Stimulated activated CD4-positive, alpha-beta T cell treated with anti-CD3 and anti-CD28 coated beads, Interleukin-12 subunit alpha, Interleukin-12 subunit beta, amount 100 ng/mL, for 48 hours (primary cell): ENCODE data around the gene IRF3.

Experiments used
- DNase-seq, 3 donors: peaks; one replicate each; pipeline ENCODE4 v3.0.0-alpha.2; 2020; ENCODE audit warnings: low read depth in 2 of 3, low spot score in 1 of 3

Gene IRF3

DNA sequence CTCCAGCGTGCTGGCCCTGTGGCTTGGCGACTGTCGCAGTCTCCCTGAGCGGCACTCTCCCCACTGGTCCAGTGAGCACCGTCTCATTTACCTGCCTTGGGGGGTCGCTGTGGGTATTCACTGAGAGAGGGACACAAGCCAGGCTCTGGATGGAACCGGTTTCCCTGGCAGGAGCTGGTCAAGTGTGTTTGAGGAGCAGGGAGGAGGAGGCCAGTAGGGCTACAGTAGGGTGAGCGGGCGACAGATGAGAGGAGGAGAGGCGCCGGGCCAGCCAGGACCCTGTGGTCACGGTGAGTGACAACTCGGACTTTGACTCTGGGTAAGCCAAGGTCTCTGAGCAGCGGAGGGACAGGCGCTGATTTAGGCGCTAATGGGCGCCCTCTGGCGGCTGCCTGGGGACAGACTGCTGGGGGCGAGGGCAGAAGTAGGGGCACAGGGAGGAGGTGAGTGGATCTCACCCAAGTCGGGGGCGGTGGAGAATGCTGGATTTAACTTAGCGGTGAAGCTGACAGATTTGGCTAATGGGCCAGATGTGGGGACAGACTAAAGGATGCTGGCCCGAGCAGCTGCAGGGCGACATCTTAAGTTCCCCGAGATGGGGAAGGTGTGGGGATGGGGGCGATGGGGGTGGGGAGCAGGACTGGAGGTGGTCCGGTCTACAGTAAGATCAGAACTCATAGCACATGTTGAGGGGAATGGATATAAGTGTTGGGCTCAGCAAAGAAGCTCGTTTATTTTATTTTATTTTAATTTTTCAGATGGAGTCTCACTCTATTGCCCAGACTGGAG lies 6.7 kb upstream of the IRF3 start:
- peak in 2 of 3 donors; percentile 68 to 77 for DNase-seq

DNA sequence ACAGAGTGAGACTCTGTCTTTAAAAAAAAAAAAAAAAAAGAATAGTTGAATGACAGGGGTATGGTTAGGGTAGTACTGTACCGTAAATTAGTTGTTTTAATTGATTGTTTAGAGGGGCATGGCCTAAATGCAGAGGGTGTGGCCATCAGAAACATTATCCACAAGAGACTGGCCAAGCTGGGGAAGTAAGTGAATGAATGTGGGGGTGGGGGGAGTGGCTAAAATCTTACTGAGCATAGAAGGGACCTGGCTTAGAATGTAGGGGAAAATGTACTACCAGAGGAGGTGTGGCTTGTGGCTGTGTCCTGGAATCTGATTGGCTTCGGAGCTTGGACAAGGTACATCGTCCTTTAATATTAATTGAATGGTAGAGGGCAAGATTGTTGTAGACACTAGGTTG lies 3.9 kb upstream of the IRF3 start:
- no peak for DNase-seq

DNA sequence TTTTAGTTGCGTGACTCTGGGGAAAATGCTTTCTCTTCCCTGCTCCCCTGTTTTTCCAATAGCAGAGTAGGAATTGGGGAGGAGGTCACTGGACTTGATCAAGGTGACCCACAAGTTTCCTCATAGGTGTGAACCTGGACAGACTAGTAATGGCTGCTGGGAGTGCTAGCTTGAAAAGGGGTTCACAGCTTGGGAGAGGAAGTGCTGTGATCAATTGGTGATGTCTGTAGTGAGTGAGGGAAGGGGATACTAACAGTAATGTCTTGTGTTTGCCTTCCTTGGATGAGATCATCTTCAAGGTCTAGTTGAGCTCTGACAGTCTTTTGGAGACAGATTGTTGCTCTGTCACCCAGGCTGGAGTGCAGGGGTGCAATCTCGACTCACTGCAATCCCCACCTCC lies 1.8 kb upstream of the IRF3 start:
- no peak for DNase-seq

DNA sequence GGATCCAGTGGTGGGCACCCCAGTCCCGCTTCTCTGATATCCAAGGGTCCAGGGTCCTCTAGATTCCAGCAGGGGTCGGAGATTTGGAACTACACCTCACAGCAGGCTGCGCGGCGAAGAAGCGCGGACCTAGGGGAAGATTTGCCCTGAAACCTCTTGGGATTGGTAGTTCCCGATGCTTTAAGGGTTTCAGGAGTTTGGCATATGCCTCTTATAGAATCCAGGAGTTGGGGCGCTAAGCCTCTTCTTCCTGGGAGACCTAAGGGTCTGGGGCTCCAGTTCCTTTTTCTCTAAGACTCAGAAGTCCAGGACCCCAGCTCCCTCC lies 425 bp upstream of the IRF3 start:
- DNase-seq = no peak

DNA sequence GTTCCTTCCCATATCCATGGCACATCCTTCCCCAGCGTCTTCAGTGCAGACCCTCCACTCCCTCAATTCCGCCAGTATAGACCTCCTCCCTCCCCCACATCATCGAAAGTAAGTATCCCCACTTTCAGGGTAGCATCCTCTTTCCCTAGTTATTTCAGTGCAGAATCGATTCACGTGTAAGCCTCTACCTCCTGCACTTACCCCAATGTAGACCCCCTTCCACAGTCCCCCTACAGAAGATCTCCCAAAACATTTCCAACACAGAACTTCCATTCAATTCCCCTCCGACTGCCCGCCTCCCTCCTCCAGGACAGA lies 664 bp downstream of the IRF3 start:
- no peak for DNase-seq

DNA sequence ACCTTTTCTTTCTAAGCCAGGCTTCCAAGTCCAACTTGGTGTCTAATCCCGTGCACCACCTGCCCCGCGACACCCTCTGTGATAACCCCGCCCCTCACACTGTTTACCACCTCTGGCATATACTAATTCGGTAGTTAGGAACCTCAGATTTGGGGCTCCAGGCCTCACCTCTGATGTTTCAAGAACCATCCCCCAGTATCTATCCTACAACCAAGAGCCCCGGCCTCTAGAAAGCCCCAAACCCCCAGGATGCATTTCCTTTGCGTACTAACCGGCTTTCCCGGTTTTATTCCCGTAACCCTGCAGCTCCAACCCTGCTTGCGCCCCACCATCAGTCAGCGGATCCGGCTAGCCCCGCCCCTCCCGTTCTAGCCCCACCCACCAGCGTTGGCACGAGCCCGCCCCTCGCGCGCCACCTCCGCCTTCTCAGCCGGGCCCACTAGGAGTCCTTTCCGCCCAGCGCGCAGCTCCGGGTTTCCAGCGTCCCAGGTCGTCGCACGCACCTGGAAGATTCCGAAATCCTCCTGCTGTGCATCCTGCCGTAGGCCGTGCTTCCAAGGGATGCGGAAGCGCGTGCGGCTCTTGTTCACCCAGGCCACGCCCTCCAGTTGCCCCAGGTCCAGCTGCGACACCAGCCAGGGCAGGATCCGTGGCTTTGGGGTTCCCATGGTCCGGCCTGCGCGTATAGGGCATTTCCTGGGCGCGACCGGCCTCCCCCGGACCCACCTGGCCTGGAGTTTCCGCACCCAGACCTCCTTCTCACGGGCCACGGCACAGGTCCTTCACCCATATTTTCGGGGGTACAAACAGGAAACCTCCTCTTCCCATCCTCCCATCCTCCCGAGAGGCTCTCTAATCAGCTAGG lies 1.3 kb downstream of the IRF3 start:
- peak; percentile 82 to 94 (median 92) for DNase-seq

DNA sequence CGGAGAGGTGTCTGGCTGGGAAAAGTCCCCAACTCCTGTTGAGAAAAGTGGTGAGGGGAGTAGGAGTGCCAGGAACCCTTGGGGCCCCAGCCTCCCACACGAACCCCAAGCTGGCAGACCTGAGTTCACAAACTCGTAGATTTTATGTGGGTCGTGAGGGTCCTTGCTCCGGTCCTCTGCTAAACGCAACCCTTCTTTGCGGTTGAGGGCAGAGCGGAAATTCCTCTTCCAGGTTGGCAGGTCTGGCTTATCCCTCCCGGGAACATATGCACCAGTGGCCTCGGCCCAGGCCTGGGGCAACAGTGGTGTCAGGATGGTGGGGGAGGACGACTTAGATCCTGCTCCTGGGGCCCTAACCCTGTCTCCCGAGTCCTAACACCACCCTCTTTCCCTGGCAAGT lies 2.4 kb downstream of the IRF3 start:
- no peak for DNase-seq

DNA sequence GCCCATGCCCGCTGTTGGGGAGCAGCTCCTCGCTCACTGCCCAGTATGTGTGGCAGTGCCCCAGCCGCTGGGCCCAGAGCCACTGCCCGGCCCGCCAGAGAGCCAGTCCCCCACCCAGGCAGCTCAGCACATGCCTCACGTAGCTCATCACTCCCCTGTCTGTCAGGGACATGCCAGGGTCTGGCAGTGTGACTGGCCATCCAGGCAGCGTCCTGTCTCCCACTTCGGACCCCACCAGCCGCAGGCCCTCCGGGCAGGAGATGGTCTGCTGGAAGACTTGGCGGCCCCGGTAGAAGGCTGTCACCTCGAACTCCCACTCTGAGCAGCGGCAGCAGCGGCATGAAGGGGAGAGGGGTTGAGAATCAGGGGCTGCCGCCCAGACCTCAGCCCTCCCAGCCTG lies 3.6 kb downstream of the IRF3 start:
- DNase-seq = no peak

DNA sequence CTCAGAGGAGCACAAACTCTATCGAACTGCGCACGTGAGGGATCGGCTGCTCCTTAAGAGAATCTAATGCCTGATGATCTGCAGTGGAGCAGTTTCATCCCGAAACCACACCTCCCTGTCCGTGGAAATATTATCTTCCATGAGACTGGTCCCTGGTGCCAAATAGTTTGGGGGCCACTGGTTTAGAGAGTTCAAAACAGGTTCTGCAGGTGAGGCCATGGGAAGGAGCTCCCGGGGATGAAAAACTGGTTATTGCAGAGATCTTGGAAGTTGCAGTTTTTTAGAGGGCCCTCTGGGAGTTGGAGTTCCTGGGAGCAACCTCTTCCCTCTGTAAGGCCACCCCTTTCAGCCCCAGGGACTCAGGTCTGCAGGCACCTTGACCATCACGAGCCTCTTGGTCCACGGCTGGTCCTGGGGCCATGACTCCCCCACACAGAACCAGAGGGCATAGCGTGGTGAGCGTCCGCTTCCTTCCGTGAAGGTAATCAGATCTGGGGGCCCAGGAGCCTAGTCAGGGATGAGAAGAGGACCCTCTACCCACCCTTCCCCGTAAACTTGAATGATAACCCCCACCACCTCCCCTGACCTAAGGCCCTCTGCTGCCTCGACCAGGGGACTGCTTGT lies 5.2 kb downstream of the IRF3 start:
- DNase-seq = no peak

DNA sequence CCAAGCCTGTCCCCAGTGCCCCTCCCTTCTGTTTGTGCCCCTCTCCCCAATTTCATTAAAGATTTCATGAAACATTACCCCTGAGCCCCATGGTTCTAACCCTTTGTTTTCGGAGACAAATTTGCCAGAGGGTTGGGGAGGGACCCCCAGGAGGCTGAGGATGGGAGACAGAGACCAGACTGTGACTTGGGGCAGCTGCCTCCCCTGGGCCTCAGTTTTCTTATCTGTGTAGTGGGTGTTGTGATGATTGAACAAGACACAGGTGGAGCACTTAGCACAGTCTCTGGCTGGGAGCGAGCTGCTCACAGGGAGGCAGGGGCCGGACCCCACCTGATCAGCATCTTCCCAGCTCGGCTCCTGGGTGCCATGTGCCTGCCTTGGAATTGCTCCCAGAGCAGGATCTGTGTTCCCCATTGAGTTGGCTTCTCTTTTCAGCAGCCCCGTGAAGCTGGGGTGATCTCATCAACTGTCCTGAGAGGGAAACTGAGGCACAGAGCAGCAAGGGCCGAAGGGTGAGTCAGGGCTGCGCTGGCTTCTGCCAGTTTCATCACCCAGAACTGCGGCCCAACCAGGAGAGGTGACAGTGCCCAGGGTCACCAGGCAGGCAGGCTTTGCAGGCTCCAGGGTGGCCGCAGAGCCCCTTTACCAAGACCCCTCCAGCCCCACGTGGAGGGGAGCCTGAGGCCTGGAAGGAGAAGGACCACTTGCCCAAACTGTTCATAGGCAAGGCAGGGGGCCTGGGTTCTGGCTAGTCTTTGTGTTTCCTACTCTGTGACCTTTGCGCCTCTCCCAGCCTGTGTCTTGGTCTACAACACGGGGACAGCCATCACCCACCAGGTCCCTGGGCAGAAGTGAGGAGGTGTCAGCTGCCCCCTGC lies 6.9 kb downstream of the IRF3 start:
- DNase-seq = no peak

DNA sequence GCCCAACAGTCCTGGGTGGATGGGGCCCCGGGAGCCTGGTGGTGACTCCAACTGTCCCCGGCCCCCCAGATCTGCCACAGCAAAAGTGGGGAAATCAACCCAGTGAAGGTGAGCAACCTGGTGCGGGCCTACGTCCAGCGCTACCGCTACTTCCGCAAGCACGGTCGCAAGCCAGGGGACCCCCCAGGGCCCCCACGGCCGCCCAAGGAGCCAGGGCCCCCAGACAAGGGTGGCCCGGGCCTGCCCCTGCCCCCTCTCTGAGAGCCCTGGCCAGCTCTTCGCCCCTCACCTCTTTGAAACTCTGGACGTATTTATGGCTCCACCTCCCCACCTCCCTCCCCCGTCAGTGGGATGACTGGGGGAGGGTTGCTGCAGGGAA lies 7.5 kb downstream of the IRF3 start:
- DNase-seq = no peak

DNA sequence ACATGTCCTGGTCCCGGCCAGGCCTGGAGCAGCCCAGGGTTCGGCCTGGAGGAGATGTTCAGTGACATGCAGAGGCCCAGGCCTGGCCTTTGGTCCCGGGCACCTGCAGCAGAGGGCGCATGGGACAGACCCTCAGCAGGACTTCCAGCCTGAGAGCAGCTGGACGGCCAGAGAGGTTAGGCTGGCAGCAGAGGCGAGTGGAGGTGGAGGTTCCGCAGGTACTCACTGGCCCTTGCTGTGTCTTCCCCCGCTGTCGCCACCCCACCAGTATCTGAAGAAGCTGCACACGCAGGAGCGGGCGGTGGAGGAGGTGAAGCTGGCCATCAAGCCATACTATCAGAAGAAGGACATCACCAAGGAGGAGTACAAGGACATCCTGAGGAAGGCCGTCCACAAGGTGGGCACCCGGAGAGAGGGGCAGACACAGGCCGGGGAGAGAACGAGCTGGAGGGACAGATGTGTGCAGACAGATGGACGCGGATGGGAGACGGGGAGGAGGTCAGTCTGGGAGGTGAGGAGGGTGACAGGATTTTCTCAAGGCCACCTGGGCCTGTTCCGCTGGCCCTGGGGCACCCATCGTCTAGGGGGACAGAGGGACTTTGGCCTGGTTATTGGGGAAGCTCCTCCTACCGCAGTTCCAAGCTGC lies 8.0 kb downstream of the IRF3 start:
- no peak for DNase-seq

DNA sequence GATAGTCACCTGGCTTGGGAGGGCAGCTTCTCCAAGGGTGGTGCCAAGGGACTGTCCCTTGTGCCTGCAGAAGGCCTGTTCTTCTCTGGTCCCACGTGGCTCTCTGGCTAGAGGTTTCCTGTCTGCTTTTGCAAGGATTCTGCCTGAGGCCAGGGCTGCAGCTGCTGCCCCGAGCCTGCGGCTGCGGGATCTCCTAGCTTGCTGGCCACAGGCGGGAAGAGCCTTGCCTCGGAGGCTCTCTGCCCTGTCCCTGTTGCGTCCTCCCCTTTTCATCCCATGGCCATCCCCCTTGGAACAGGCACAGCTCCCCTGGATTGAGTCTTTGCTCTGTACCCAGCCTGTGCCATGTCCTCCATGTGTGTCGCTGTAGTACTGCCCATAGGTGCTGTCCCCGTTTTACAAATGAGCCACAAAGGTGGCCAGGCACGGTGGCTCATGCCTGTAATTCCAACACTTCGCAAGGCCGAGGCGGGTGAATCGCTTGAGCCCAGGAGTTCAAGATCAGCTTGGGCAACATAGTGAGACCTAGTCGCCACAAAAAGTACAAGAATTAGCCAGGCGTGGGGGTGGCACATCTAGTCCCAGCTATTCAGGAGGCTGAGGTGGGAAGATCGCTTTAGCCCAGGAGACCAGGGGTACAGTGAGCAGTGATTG lies 9.1 kb downstream of the IRF3 start:
- DNase-seq = no peak

DNA sequence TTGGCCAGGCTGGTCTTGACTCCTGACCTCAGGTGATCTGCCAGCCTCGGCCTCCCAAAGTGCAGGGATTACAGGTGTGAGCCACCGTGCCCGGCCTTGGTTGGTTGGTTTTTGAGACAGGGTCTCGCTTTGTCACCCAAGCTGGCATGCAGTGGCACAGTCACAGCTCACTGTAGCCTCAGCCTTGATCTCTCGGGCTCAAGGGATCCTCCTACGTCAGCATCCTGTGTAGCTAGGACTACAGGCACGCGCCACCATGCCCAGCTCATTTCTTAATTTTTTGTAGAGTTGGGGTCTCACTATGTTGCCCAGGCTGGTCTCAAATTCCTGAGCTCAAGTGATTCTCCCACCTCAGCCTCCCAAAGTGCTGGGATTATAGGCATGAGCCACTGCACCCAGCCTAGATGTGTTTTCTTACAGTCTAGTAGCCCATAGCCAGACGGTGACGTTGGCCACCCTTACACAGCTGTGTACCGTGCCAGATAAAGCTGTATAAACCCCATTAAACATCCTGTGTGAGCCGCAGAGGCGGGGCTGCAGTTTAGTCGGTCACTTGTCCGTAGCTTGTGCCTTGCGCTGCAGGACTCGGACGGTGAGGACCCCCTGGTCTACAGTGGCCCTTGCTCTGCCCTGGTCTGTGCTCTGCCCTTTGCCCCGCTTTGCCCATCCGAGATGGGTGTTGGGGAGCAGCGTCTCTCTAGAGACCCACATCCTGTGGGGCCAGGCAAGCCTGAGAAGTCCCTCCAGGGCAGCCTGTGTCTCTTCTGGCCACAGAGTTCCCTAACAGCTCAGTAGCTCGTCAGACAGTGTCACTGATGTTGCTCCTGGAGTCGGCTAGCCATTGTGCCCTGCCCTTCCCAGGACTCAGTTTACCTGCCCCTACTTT lies 9.8 kb downstream of the IRF3 start:
- no peak for DNase-seq

DNA sequence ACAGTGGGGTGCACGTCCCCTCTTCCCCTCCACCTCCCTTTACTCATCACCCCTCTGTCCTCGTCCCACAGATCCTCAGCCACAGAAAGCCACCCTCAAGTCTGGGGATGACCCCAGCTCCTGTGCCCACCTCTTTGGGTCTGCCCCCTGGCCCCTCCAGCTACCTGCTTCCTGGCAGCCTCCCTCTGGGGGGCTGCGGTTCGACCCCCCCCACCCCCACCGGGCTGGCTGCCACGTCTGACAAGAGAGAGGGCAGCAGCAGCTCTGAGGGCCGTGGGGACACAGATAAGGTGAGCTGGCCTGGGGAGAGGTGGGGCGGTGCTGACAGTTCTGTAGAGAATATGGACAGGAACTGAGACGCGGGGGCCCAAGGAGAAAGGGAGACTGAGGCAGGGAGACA lies 11.1 kb downstream of the IRF3 start:
- DNase-seq = no peak

DNA sequence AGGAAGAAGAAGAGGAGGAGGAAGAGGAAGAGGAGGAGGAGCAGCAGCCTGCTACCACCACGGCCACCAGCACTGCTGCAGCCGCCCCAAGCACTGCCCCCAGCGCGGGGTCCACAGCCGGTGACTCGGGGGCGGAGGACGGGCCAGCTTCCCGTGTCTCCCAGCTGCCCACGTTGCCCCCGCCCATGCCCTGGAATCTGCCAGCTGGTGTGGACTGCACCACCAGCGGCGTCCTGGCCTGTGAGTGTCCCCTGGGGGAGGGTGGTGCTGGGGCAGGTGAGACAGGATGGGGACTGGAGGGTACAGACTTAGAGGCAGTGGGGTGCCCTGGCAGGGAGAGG lies 12.2 kb downstream of the IRF3 start:
- DNase-seq = no peak

DNA sequence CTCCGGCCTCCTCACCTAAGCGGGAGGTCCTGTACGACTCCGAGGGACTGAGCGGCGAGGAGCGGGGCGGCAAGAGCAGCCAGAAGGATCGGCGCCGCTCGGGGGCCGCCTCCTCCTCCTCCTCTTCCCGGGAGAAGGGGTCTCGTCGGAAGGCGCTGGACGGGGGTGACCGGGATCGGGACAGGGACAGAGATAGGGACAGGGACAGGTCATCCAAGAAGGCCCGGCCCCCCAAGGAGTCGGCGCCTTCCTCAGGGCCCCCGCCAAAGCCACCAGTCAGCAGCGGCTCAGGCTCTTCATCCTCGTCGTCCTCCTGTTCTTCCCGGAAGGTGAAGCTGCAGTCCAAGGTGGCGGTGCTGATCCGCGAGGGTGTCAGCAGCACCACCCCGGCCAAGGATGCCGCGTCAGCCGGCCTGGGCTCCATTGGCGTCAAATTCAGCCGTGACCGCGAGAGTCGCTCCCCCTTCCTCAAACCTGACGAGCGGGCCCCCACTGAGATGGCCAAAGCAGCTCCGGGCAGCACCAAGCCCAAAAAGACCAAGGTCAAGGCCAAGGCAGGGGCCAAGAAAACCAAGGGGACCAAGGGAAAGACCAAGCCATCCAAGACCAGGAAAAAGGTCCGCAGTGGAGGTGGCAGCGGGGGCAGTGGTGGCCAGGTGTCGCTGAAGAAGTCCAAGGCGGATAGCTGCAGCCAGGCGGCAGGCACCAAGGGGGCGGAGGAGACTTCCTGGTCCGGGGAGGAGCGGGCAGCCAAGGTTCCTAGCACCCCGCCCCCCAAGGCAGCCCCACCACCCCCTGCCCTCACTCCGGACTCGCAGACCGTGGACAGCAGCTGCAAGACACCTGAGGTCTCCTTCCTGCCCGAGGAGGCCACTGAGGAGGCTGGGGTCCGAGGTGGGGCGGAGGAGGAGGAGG lies 12.8 kb downstream of the IRF3 start:
- DNase-seq = no peak

DNA sequence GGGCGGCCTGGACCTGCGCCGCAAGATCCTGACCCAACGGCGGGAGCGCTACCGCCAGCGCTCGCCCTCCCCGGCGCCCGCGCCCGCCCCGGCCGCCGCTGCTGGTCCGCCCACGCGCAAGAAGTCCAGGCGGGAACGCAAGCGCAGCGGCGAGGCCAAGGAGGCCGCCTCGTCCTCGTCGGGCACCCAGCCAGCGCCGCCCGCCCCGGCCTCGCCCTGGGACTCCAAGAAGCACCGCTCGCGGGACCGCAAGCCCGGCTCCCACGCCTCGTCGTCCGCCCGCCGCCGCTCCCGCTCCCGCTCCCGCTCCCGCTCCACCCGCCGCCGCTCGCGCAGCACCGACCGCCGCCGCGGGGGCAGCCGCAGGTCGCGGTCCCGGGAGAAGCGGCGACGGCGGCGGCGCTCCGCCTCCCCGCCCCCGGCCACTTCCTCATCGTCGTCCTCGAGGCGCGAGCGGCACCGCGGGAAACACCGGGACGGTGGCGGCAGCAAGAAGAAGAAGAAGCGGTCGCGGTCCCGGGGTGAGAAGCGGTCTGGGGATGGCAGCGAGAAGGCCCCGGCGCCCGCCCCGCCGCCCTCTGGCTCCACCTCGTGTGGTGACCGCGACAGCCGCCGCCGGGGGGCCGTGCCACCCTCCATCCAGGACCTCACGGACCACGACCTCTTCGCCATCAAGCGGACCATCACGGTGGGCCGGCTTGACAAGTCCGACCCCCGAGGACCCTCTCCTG lies 13.7 kb downstream of the IRF3 start:
- no peak for DNase-seq
